Immature natural killer cell (primary cell): ENCODE measurements around the gene SST. TPM values are rescaled to one million over a fixed set of nuclear protein-coding genes. Genes with fewer than 3 reads are reported as not detected.
"Not testable (repeated sequence)": the region's sequence is repeated elsewhere in the genome, so short reads cannot be mapped to it uniquely, and the experiment has no call there.

Experiments
- DNase-seq, 3 donors: peaks; one replicate each; pipeline ENCODE4 v3.0.0; 2022; ENCODE audit warnings: mixed read lengths in 1 of 3
- H3K27ac Mint-ChIP-seq, 6 donors: one replicate each; pipeline ENCODE4 v1.8.0; 2020; ENCODE audit warnings: mixed read lengths in 6 of 6, mild to moderate bottlenecking in 5 of 6, inconsistent platforms in 4 of 6, moderate library complexity in 3 of 6
- H3K27me3 Mint-ChIP-seq, 3 donors: one replicate each; pipeline ENCODE4 v1.8.0; 2020 to 2021; ENCODE audit warnings: low read depth in 3 of 3, mild to moderate bottlenecking in 3 of 3, mixed read lengths in 3 of 3, moderate library complexity in 3 of 3, inconsistent platforms in 1 of 3
- H3K36me3 Mint-ChIP-seq, 3 donors: one replicate each; pipeline ENCODE4 v1.8.0; 2020; ENCODE audit warnings: mixed read lengths in 3 of 3, inconsistent platforms in 2 of 3, mild to moderate bottlenecking in 2 of 3
- H3K4me1 Mint-ChIP-seq, 2 donors: one replicate each; pipeline ENCODE4 v1.8.0; 2020; ENCODE audit warnings: inconsistent platforms in 2 of 2, mild to moderate bottlenecking in 2 of 2, mixed read lengths in 2 of 2, moderate library complexity in 1 of 2
- H3K4me3 Mint-ChIP-seq, 5 donors: one replicate each; pipeline ENCODE4 v1.8.0; 2020; ENCODE audit warnings: mild to moderate bottlenecking in 5 of 5, mixed read lengths in 5 of 5, inconsistent platforms in 3 of 5, moderate library complexity in 3 of 5
- H3K9me3 Mint-ChIP-seq, 6 donors: one replicate each; pipeline ENCODE4 v1.8.0; 2020; ENCODE audit warnings: mild to moderate bottlenecking in 6 of 6, mixed read lengths in 6 of 6, inconsistent platforms in 4 of 6, moderate library complexity in 3 of 6
- polyA plus RNA-seq, 3 donors: library from polyadenylated mRNA; unstranded; fragments of 300-500 nt; fragmentation: Illumina TruSeq; gene quantifications; one replicate each; pipeline ENCODE4 v1.2.3, GENCODE V29; 2021

The SST gene
- polyA plus RNA-seq, 3 donors from 2014 or later: not detected

- Mint-ChIP-seq H3K27ac (no peak overlapping the region), H3K36me3 (no peaks in the 10 kb centered on the region), H3K27me3 (peaks cover 2 to 13% (median 7%) of the 10 kb centered on the region in 3 donors), H3K4me3 (no peak overlapping the region), H3K4me1 (no peaks in the 10 kb centered on the region), H3K9me3 (no peaks in the 10 kb centered on the region)
- no peak for DNase-seq
Observed at GRCh38 chr3:187696021-187696420, 25.8 kb upstream of the SST start.

GRCh38 chr3:187695449-187695848, 25.3 kb upstream of the SST start:
- Mint-ChIP-seq H3K4me3 (no peak overlapping the region), H3K36me3 (no peaks in the 10 kb centered on the region), H3K27ac (no peak overlapping the region), H3K9me3 (no peaks in the 10 kb centered on the region), H3K4me1 (no peaks in the 10 kb centered on the region), H3K27me3 (peaks cover 2 to 10% (median 7%) of the 10 kb centered on the region in 3 donors)
- DNase-seq: no peak

GRCh38 chr3:187694801-187695200, 24.6 kb upstream of the SST start:
- Mint-ChIP-seq H3K9me3 (no peaks in the 10 kb centered on the region), H3K4me1 (no peaks in the 10 kb centered on the region), H3K36me3 (no peaks in the 10 kb centered on the region), H3K27ac (no peak overlapping the region), H3K27me3 (peaks cover 2 to 10% (median 7%) of the 10 kb centered on the region in 3 donors), H3K4me3 (no peak overlapping the region)
- DNase-seq: no peak

GRCh38 chr3:187693431-187693830, 23.2 kb upstream of the SST start:
- peaks cover 0 to 10% (median 7%) of the 10 kb centered on the region in 3 donors for H3K27me3 Mint-ChIP-seq
- H3K36me3 Mint-ChIP-seq: no peaks in the 10 kb centered on the region
- H3K4me1 Mint-ChIP-seq: no peaks in the 10 kb centered on the region
- H3K27ac Mint-ChIP-seq: no peak overlapping the region
- no peak overlapping the region for H3K4me3 Mint-ChIP-seq
- H3K9me3 Mint-ChIP-seq: no peaks in the 10 kb centered on the region
- no peak for DNase-seq

GRCh38 chr3:187689984-187690383, 19.8 kb upstream of the SST start:
- H3K4me3 Mint-ChIP-seq: no peak overlapping the region
- peaks cover 0 to 12% (median 8%) of the 10 kb centered on the region in 3 donors for H3K27me3 Mint-ChIP-seq
- no peaks in the 10 kb centered on the region for H3K36me3 Mint-ChIP-seq
- DNase-seq: no peak
- no peak overlapping the region for H3K27ac Mint-ChIP-seq
- H3K4me1 Mint-ChIP-seq: no peaks in the 10 kb centered on the region
- peaks cover 3 to 14% (median 7%) of the 10 kb centered on the region in 6 donors for H3K9me3 Mint-ChIP-seq

GRCh38 chr3:187686621-187687273, 16.6 kb upstream of the SST start:
- peaks cover 2 to 10% (median 6%) of the 10 kb centered on the region in 3 donors for H3K27me3 Mint-ChIP-seq
- H3K36me3 Mint-ChIP-seq: no peaks in the 10 kb centered on the region
- H3K4me1 Mint-ChIP-seq: no peaks in the 10 kb centered on the region
- H3K27ac Mint-ChIP-seq: no peak overlapping the region
- H3K9me3 Mint-ChIP-seq: peaks cover 3 to 14% (median 7%) of the 10 kb centered on the region in 6 donors
- H3K4me3 Mint-ChIP-seq: no peak overlapping the region
- no peak for DNase-seq

GRCh38 chr3:187685948-187686347, 15.8 kb upstream of the SST start:
- H3K4me3 Mint-ChIP-seq: no peak overlapping the region
- H3K27ac Mint-ChIP-seq: no peak overlapping the region
- DNase-seq: no peak
- H3K27me3 Mint-ChIP-seq: peaks cover 2 to 10% (median 6%) of the 10 kb centered on the region in 3 donors
- H3K4me1 Mint-ChIP-seq: no peaks in the 10 kb centered on the region
- H3K9me3 Mint-ChIP-seq: peaks cover 3 to 14% (median 7%) of the 10 kb centered on the region in 6 donors
- H3K36me3 Mint-ChIP-seq: no peaks in the 10 kb centered on the region

GRCh38 chr3:187684880-187685279, 14.7 kb upstream of the SST start:
- H3K4me1 Mint-ChIP-seq: no peaks in the 10 kb centered on the region
- H3K36me3 Mint-ChIP-seq: no peaks in the 10 kb centered on the region
- peaks cover 2 to 13% (median 6%) of the 10 kb centered on the region in 3 donors for H3K27me3 Mint-ChIP-seq
- H3K4me3 Mint-ChIP-seq: no peak overlapping the region
- DNase-seq: no peak
- H3K27ac Mint-ChIP-seq: no peak overlapping the region
- peaks cover 3 to 14% (median 7%) of the 10 kb centered on the region in 6 donors for H3K9me3 Mint-ChIP-seq

GRCh38 chr3:187684444-187684843, 14.2 kb upstream of the SST start:
- Mint-ChIP-seq H3K4me3 (no peak overlapping the region), H3K27ac (no peak overlapping the region), H3K9me3 (peaks cover 3 to 14% (median 7%) of the 10 kb centered on the region in 6 donors), H3K27me3 (peaks cover 2 to 15% (median 8%) of the 10 kb centered on the region in 3 donors), H3K4me1 (no peaks in the 10 kb centered on the region), H3K36me3 (no peaks in the 10 kb centered on the region)
- DNase-seq: no peak

- H3K4me1 Mint-ChIP-seq, H3K27ac Mint-ChIP-seq, DNase-seq, H3K4me3 Mint-ChIP-seq, H3K36me3 Mint-ChIP-seq: not testable (repeated sequence)
- peaks cover 3 to 14% (median 7%) of the 10 kb centered on the region in 6 donors for H3K9me3 Mint-ChIP-seq
- peaks cover 5 to 14% (median 10%) of the 10 kb centered on the region in 3 donors for H3K27me3 Mint-ChIP-seq
Observed at GRCh38 chr3:187681756-187682155, 11.6 kb upstream of the SST start.

- H3K36me3 Mint-ChIP-seq: no peaks in the 10 kb centered on the region
- no peak overlapping the region for H3K27ac Mint-ChIP-seq
- H3K9me3 Mint-ChIP-seq: peaks cover 0 to 2% (median 0%) of the 10 kb centered on the region in 6 donors
- no peaks in the 10 kb centered on the region for H3K4me1 Mint-ChIP-seq
- peaks cover 4 to 12% (median 10%) of the 10 kb centered on the region in 3 donors for H3K27me3 Mint-ChIP-seq
- no peak overlapping the region for H3K4me3 Mint-ChIP-seq
- DNase-seq: peak; percentile 38 to 57 (median 52)
Observed at GRCh38 chr3:187679638-187680396, 9.6 kb upstream of the SST start.

- Mint-ChIP-seq H3K36me3 (no peaks in the 10 kb centered on the region), H3K4me1 (no peaks in the 10 kb centered on the region), H3K4me3 (no peak overlapping the region), H3K9me3 (peaks cover 0 to 1% (median 0%) of the 10 kb centered on the region in 6 donors), H3K27me3 (peaks cover 2 to 14% (median 8%) of the 10 kb centered on the region in 3 donors), H3K27ac (no peak overlapping the region)
- DNase-seq: peak in 2 of 3 donors; percentile 4 to 8
Observed at GRCh38 chr3:187678726-187679268, 8.6 kb upstream of the SST start.

- no peaks in the 10 kb centered on the region for H3K4me1 Mint-ChIP-seq
- no peak overlapping the region for H3K27ac Mint-ChIP-seq
- H3K27me3 Mint-ChIP-seq: peaks cover 4 to 12% (median 8%) of the 10 kb centered on the region in 3 donors
- no peaks in the 10 kb centered on the region for H3K9me3 Mint-ChIP-seq
- no peak overlapping the region for H3K4me3 Mint-ChIP-seq
- H3K36me3 Mint-ChIP-seq: no peaks in the 10 kb centered on the region
- DNase-seq: no peak
Observed at GRCh38 chr3:187677604-187678003, 7.4 kb upstream of the SST start.

GRCh38 chr3:187673012-187673411, 2.8 kb upstream of the SST start:
- Mint-ChIP-seq H3K4me3 (no peak overlapping the region), H3K9me3 (peaks cover 0 to 1% (median 0%) of the 10 kb centered on the region in 6 donors), H3K36me3 (no peaks in the 10 kb centered on the region), H3K27ac (no peak overlapping the region), H3K4me1 (no peaks in the 10 kb centered on the region), H3K27me3 (peaks cover 8 to 18% (median 11%) of the 10 kb centered on the region in 3 donors)
- no peak for DNase-seq
